Activated CD4-positive, alpha-beta T cell treated with anti-CD3 and anti-CD28 coated beads, Interleukin-2, amount 10 ng/mL, durations not matched to agents 24 days and 14 days (primary cell): ENCODE measurements around the gene ACAA2. TPM values are rescaled to one million over a fixed set of nuclear protein-coding genes. Genes with fewer than 3 reads are reported as not detected.

Experiments used
- DNase-seq: peaks from one replicate; pipeline ENCODE4 v3.0.0; 2022
- H3K27ac Mint-ChIP-seq: one replicate; pipeline ENCODE4 v1.8.0; 2022; ENCODE audit warnings: mild to moderate bottlenecking, mixed read lengths
- H3K27me3 Mint-ChIP-seq: one replicate; pipeline ENCODE4 v1.8.0; 2022; ENCODE audit warnings: mixed read lengths
- H3K36me3 Mint-ChIP-seq: one replicate; pipeline ENCODE4 v1.8.0; 2022; ENCODE audit warnings: low read depth, mild to moderate bottlenecking, mixed read lengths
- H3K4me1 Mint-ChIP-seq: one replicate; pipeline ENCODE4 v1.8.0; 2021; ENCODE audit warnings: mixed read lengths
- H3K4me3 Mint-ChIP-seq: one replicate; pipeline ENCODE4 v1.8.0; 2022; ENCODE audit warnings: mild to moderate bottlenecking, moderate library complexity, mixed read lengths
- H3K9me3 Mint-ChIP-seq: one replicate; pipeline ENCODE4 v1.8.0; 2021; ENCODE audit warnings: mixed read lengths
- intact Hi-C: fragments of 100-400 bp; cut with micrococcal nuclease; formaldehyde crosslinking; loops from one replicate; pipeline ENCODE4 v1.15.1; 2023
- total RNA-seq: library from RNA; stranded (reverse); gene quantifications from 2 replicates; pipeline ENCODE4 v1.2.3, GENCODE V29; 2022

ACAA2 gene
- total RNA-seq, 1 donor from 2014 or later, result 69.7 TPM

DNA sequence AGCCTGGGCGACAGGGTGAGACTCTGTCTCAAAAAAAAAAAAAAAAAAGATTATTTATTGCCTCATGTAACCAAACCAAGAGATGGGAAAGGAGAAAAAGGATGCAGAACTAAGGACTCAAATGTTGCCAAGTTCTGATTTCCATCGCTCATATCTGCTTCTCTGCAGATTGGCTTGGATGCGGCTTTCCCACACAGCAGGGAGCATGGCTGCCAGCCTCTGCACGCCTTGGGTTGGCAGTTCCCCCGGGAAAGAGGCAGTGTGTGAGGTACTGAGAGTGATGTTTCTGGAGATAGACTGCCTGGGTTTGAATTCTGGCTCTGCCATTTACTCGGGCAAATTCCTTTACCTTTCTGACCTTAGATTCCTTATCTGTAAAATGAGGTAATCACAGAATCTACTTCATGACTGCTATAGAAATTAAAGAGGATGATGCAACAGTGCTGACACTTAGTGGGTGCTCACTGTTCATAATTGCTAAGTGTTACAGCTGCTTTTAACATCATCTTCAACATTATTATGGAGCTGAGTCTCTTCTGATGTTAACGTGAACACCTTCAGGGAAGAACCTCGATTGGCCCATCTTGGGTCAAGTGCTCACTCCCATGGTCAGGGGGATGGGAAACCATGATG is 68.8 kb downstream of the ACAA2 start:
- no peak for DNase-seq
- H3K4me1 Mint-ChIP-seq, result no peaks in the 10 kb centered on the region
- H3K27ac Mint-ChIP-seq, result no peak overlapping the region
- peaks cover 21% of the 10 kb centered on the region for H3K27me3 Mint-ChIP-seq
- intact Hi-C loops, result no loop called here
- H3K4me3 Mint-ChIP-seq, result no peak overlapping the region
- H3K36me3 Mint-ChIP-seq, result no peaks in the 10 kb centered on the region
- no peaks in the 10 kb centered on the region for H3K9me3 Mint-ChIP-seq

DNA sequence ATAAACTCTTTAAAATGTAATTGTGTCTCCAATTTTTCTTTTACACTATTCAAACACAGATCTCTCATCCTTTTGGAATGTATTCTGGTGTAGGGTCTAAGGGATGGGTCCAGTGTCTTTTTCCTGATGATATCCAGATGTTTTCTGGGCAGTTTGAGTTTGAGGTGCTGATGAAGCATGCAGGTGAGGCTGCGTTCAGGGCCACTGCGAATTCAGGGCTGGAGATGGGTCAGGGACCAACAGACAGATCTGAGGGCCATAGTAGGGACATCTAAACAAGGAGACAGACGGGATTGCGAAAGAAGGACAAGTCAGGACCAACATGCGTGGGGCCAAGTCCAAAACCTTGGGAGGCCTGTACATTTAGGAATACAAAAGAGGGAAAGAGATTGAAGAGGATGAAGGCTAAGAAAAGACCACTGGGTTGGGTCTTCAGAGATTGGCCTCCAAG is 70.2 kb downstream of the ACAA2 start:
- Mint-ChIP-seq H3K27me3 (peaks cover 17% of the 10 kb centered on the region), H3K27ac (peak overlapping the region; percentile 16), H3K9me3 (no peaks in the 10 kb centered on the region), H3K36me3 (no peaks in the 10 kb centered on the region), H3K4me3 (no peak overlapping the region), H3K4me1 (no peaks in the 10 kb centered on the region)
- intact Hi-C loops, result no loop called here
- no peak for DNase-seq

DNA sequence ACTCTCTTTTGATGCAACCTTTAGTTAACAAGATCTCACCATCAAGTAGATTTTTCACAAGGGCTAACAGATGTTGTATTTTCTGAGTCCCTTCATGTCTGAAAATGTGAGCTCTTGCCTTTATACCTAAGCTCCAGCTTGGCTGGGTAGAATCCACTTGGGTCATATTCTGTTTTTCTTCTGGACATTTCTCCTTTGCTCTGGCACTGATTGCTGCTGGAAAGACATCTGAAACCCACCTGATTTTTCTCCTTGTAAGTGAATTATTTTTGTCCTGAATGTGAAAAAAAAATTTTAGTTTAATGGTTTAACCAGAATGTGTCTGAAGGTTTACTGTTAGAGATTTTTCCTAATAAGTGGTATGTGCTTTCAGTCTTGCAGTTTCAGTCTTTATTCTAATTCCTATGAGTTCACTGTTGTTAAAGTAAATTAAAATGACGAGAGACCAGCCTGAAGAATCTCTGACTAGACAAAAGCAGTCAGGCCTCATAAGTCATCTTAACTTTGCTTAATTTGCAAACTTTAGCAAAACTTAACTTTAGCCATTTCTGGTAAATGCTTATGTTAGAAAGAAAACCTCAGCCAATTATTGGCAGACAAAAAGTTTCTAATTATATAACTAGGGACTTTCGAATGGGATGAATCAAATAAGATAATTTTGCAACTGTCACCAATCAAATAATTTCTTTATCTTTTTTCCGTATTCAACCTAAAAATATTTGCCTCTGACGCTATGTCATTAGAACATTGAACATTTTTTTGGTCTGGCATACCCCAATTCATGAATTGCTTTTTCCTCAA is 70.8 kb downstream of the ACAA2 start:
- no peaks in the 10 kb centered on the region for H3K36me3 Mint-ChIP-seq
- DNase-seq, result no peak
- intact Hi-C loops, result no loop called here
- peaks cover 22% of the 10 kb centered on the region for H3K27me3 Mint-ChIP-seq
- no peak overlapping the region for H3K27ac Mint-ChIP-seq
- no peaks in the 10 kb centered on the region for H3K4me1 Mint-ChIP-seq
- H3K4me3 Mint-ChIP-seq, result no peak overlapping the region
- no peaks in the 10 kb centered on the region for H3K9me3 Mint-ChIP-seq

DNA sequence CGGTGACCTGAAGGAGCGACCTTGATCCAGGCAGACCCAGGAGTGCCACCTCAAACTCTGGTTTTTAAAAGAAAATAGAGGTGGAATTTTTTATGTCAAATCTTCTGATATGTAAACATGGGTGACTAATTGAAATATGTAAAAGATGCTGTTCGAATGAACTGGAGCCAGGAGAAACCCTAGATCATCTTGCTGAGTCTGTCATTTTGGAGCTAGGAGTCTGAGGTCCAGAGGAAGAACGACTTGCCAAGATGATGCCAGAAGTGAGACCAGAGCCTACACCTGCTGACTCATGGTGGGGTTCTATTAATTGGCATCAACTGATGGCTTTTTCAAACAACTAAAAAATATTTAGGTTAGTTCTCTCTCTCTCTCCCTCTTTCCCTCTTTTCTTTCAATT is 74.1 kb downstream of the ACAA2 start:
- intact Hi-C loops, result no loop called here
- DNase-seq, result no peak
- H3K27ac Mint-ChIP-seq, result no peak overlapping the region
- no peaks in the 10 kb centered on the region for H3K4me1 Mint-ChIP-seq
- no peaks in the 10 kb centered on the region for H3K9me3 Mint-ChIP-seq
- H3K36me3 Mint-ChIP-seq, result no peaks in the 10 kb centered on the region
- no peak overlapping the region for H3K4me3 Mint-ChIP-seq
- H3K27me3 Mint-ChIP-seq, result peaks cover 36% of the 10 kb centered on the region

DNA sequence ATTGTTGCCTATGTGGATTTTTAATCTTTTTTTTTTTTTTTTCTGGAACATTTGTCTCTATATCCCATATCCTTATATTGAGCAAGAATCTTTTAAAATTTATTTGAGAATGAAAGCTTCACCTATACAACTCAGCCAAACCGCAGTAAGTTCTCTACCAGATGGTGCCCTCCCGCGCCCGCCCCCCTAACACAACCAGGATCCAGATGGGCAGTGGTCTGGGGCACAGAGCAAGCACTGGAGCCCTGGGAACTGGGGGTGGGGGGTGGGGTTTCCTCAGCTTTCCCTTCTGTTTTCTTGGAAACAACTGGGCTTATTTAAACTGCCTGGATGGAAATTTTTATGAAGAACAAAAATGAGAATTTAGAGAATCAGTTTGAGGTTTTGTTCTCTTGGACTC is 74.6 kb downstream of the ACAA2 start:
- no peak for DNase-seq
- Mint-ChIP-seq H3K4me1 (no peaks in the 10 kb centered on the region), H3K9me3 (no peaks in the 10 kb centered on the region), H3K27ac (no peak overlapping the region), H3K27me3 (peaks cover 37% of the 10 kb centered on the region), H3K4me3 (no peak overlapping the region), H3K36me3 (no peaks in the 10 kb centered on the region)
- intact Hi-C loops, result no loop called here

DNA sequence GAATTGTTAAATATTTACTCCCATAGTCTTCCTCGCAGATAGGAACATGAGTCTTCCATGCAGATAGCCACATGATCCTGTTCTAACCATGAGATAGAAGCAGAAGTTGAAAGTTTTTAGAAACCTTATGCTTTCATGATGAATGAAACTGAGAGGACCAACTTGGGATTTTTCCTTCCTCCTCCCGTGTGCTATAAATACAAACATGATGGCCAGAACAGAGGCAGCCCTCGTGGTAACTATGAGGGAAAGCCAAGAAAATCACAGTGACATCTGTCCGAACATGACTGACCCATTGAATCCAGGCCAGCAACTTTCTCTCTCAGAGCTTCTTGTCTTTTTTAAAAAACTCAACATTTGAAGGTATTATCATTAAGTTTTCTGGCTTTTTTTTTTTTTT is 78.5 kb downstream of the ACAA2 start:
- intact Hi-C loops, result loop anchor here (5.0 kb wide), 1 partner anchor 122 kb away; no protein-coding TSS in a partner anchor
- no peaks in the 10 kb centered on the region for H3K4me1 Mint-ChIP-seq

DNA sequence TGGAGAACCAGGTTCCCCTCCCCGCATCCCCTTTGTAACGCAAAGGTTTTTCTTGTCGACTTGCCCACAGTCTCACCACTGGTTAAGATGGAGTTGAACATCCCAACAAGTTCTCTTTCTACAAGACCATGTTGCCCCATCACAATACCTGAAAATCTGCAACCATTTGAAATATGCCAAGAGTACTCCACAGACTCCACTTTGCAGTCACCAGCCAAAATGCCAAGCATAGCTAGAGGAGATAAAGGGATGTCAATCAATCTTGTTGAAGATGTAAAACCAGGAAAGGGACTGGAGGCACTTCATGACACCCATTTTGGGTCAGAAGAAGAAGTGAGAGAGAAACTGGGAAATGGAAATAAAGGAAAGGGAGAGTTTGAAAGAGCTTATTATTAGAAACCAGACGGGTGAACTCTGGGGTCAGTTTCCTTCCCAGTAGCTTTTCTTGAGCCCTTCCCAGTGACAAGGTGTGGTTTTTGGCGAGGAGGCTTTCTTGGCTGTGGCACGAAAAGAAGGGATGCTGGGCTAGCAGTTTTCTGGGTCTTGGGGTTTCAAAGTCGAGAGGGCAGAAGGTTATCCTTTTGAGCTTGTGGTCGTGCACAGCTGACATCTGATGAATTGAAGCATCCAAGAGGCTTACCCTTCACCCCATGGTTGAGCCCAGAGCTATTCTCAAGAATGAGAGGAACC is 79.3 kb downstream of the ACAA2 start:
- H3K4me3 Mint-ChIP-seq, result no peak overlapping the region
- H3K36me3 Mint-ChIP-seq, result no peaks in the 10 kb centered on the region
- H3K9me3 Mint-ChIP-seq, result no peaks in the 10 kb centered on the region
- no peak for DNase-seq
- H3K4me1 Mint-ChIP-seq, result no peaks in the 10 kb centered on the region
- intact Hi-C loops, result loop anchor here (5.0 kb wide), 1 partner anchor 123 kb away; no protein-coding TSS in a partner anchor
- no peak overlapping the region for H3K27ac Mint-ChIP-seq
- H3K27me3 Mint-ChIP-seq, result peaks cover 29% of the 10 kb centered on the region

More for the DNA sequence above, 78.5 kb downstream of the ACAA2 start:
- no peak overlapping the region for H3K4me3 Mint-ChIP-seq
- peaks cover 32% of the 10 kb centered on the region for H3K27me3 Mint-ChIP-seq
- H3K9me3 Mint-ChIP-seq, result no peaks in the 10 kb centered on the region
- no peak for DNase-seq
- H3K36me3 Mint-ChIP-seq, result no peaks in the 10 kb centered on the region
- H3K27ac Mint-ChIP-seq, result no peak overlapping the region

DNA sequence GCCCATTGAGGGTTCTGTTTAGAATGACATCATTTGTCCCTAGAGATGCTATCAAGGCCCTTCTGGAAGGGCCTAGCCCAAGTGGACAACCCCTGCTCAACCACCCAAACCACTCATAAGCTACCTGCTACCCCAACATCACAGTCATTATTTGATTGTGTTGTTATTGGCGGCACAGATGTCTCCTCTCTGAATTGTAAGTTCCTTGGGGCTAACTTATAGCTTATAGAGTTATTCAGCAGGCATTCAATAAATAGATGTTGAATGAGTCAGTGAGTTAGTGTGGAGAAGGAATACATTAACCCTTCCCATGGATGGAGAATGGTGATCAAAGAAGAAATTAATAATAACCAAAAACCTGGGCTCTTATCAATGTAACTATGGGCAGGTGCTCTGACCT is 80.0 kb downstream of the ACAA2 start:
- Mint-ChIP-seq H3K27ac (no peak overlapping the region), H3K9me3 (no peaks in the 10 kb centered on the region), H3K4me3 (no peak overlapping the region), H3K4me1 (no peaks in the 10 kb centered on the region), H3K27me3 (peaks cover 29% of the 10 kb centered on the region), H3K36me3 (no peaks in the 10 kb centered on the region)
- intact Hi-C loops, result loop anchor here (5.0 kb wide), 1 partner anchor 124 kb away; no protein-coding TSS in a partner anchor
- no peak for DNase-seq
